LHCN-M2 (cell line): ENCODE measurements around the gene MS4A2. TPM values are rescaled to one million over a fixed set of nuclear protein-coding genes. Genes with fewer than 3 reads are reported as not detected.

Experiments used
- total RNA-seq: library from RNA; depleted of rRNA; stranded (reverse); fragments of >200 nt; gene quantifications from 2 replicates; pipeline ENCODE4 v1.2.3, GENCODE V29; 2014; rRNA removed

The MS4A2 gene
- total RNA-seq, 1 experiment from 2014 or later = not detected

Other genes with a start within 250 kb of the MS4A2 start
- gene CBLIF, start 243.2 kb upstream of the MS4A2 start, total RNA-seq = not detected in 2 replicates
- gene TCN1, start 222.2 kb upstream of the MS4A2 start, total RNA-seq = not detected in 2 replicates
- not detected in 2 replicates for gene OOSP3, start 209.9 kb upstream of the MS4A2 start, total RNA-seq
- not detected in 2 replicates for gene OOSP1, start 150.2 kb upstream of the MS4A2 start, total RNA-seq
- gene OOSP4A, start 124.6 kb upstream of the MS4A2 start, total RNA-seq = not detected in 2 replicates
- gene OOSP4B, start 71.5 kb upstream of the MS4A2 start, total RNA-seq = not detected in 2 replicates
- gene OOSP2, start 48.3 kb upstream of the MS4A2 start, total RNA-seq = not detected in 2 replicates
- gene MS4A3, start 32.0 kb upstream of the MS4A2 start, total RNA-seq = not detected in 2 replicates
- not detected in 2 replicates for gene MS4A6A, start 94.4 kb downstream of the MS4A2 start, total RNA-seq
- gene MS4A4E, start 154.5 kb downstream of the MS4A2 start, total RNA-seq = not detected in 2 replicates
- gene MS4A4A, start 192.0 kb downstream of the MS4A2 start, total RNA-seq = not detected in 2 replicates
- not detected in 2 replicates for gene MS4A6E, start 238.6 kb downstream of the MS4A2 start, total RNA-seq